ENCODE results near the gene PROZ.
A peak's percentile ranks its signal among the peaks of the same experiment; 100 is the strongest.

PROZ gene

GRCh38 chr13:113209336-113209758 is 50.9 kb downstream of the PROZ start, which contains the start of gene CUL4A:
TSS of gene CUL4A (plus strand) at chr13:113209613. CDS start at chr13:113209628, 15 bp downstream.
- peak; percentile 79 for DNase-seq

- peak; percentile 82 for DNase-seq
Measured at GRCh38 chr13:113209759-113210421, 51.4 kb downstream of the PROZ start.

DNA sequence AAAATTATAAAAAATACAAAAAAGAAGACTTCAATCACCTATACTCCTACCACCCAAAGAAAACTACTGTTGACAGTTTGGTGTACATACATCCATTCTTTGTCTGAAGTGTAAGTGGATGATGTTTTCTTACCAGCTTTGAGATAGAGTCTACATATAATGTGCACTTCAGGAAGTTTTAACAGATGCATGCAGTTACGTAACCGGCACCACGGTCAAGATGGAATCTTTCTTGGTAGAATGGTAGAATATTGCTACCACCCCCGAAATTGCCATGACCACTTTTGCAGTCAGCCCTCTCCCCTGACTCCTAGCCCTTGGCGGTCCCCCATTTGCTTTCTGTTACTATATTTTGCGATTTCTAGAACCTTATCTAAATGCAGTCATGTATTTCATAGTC is 52.4 kb downstream of the PROZ start:
- no peak for DNase-seq

DNA sequence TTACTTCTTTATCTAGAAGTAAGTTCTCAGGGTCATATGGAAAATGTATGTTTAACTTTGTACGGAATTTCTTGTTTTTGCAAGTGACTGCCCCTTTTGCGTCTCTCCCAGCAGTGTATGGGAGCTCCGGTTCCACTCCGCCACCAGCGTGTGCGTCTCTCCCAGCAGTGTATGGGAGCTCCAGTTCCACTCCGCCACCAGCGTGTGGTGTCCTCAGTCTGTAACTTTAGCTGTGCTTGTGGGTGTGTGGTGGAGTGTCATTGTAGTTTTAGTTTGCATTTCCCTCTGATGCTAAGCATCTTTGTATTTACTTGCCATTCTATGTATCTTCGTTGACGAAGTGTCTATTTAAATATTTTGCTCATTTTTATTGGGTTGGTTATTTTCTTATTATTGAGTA is 53.3 kb downstream of the PROZ start:
- no peak for DNase-seq

GRCh38 chr13:113216254-113217048 is 58.0 kb downstream of the PROZ start:
- no peak for DNase-seq

GRCh38 chr13:113218586-113218985 is 60.1 kb downstream of the PROZ start:
- no peak for DNase-seq

- no peak for DNase-seq
Measured at GRCh38 chr13:113219256-113219940, 61.0 kb downstream of the PROZ start.

DNA sequence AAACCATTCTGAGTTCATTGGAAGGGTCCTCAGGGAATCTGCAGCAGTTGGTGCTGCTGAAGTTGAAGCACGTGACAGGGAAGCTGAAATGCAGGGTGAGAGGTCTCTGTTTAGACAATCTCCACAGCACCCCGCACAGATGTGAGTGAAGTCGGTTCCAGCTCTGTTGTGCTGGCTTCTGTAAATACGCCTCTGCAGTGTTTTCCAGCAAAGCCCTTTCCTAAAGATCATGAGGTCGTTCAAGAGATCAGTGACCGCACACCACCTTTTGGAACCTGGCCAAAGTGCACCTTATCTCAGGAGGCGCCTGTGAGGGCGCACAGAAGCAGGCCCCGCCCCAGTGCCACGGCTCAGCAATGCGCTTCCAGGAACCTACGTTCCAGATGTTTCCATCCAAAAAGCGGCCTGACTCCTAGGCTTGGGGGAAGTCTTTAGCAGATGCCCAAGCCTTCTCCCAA is 61.7 kb downstream of the PROZ start:
- no peak for DNase-seq

GRCh38 chr13:113220877-113221276 is 62.4 kb downstream of the PROZ start:
- DNase-seq, result peak; percentile 13
